OCI-LY1 (cell line): ENCODE measurements around the gene AGPAT3.

Experiments used
- H2AFZ ChIP-seq: fragments of 200-600 bp; sonication (generic), shearing (Covaris generic); 2 replicates; pipeline ENCODE4 v1.6.0; 2014; ENCODE audit warnings: antibody characterized with exemption, mild to moderate bottlenecking, low read length
- H3F3A ChIP-seq: fragments of 200-600 bp; sonication (generic), shearing (Covaris generic); 2 replicates; pipeline ENCODE4 v1.6.0; 2014; ENCODE audit warnings: mild to moderate bottlenecking, antibody characterized with exemption, low read length, moderate library complexity; ENCODE audit not compliant: insufficient read depth
- H3K27ac ChIP-seq: fragments of 200-600 bp; sonication (generic); 2 replicates; pipeline ENCODE4 v1.5.1; 2014; ENCODE audit warnings: low read length, mixed run types, mild to moderate bottlenecking, low read depth; ENCODE audit not compliant: poor library complexity, severe bottlenecking
- H3K27me3 ChIP-seq: fragments of 200-600 bp; sonication (generic); 2 replicates; pipeline ENCODE4 v1.6.0; 2014; ENCODE audit warnings: antibody characterized with exemption, mild to moderate bottlenecking, low read length, moderate library complexity; ENCODE audit not compliant: insufficient read depth
- H3K36me3 ChIP-seq: fragments of 200-600 bp; sonication (generic); 2 replicates; pipeline ENCODE4 v1.6.1; 2014; ENCODE audit warnings: mild to moderate bottlenecking, antibody characterized with exemption, low read length, moderate library complexity, mixed read lengths; ENCODE audit not compliant: insufficient read depth
- H3K4me1 ChIP-seq: fragments of 200-600 bp; sonication (generic); 2 replicates; pipeline ENCODE4 v1.5.1; 2014; ENCODE audit warnings: mild to moderate bottlenecking, low read length, moderate library complexity; ENCODE audit not compliant: insufficient read depth, severe bottlenecking
- H3K4me2 ChIP-seq: fragments of 200-600 bp; sonication (generic), shearing (Covaris generic); 2 replicates; pipeline ENCODE4 v1.6.1; 2014; ENCODE audit warnings: low read length
- H3K4me3 ChIP-seq: fragments of 200-600 bp; sonication (generic); 2 replicates; pipeline ENCODE4 v1.5.1; 2014; ENCODE audit warnings: low read length, low read depth, mild to moderate bottlenecking, mixed read lengths; ENCODE audit not compliant: poor library complexity, severe bottlenecking
- H3K79me2 ChIP-seq: fragments of 200-600 bp; shearing (Covaris generic); 2 replicates; pipeline ENCODE4 v1.6.1; 2016; ENCODE audit warnings: mixed run types, low read length, mixed read lengths; ENCODE audit not compliant: insufficient read depth
- H3K9ac ChIP-seq: fragments of 200-600 bp; sonication (generic), shearing (Covaris generic); 2 replicates; pipeline ENCODE4 v1.6.1; 2014; ENCODE audit warnings: mild to moderate bottlenecking, low read length, mixed read lengths
- H3K9me2 ChIP-seq: fragments of 200-600 bp; sonication (generic), shearing (Covaris generic); 2 replicates; pipeline ENCODE4 v1.6.1; 2014; ENCODE audit warnings: low read depth, mild to moderate bottlenecking, low read length, mixed read lengths
- H3K9me3 ChIP-seq: fragments of 200-600 bp; shearing (Covaris generic); 2 replicates; pipeline ENCODE4 v1.6.1; 2014; ENCODE audit warnings: low read length, mixed read lengths
- H4K20me1 ChIP-seq: fragments of 200-600 bp; sonication (generic), shearing (Covaris generic); 2 replicates; pipeline ENCODE4 v1.6.0; 2016; ENCODE audit warnings: mild to moderate bottlenecking, low read length; ENCODE audit not compliant: insufficient read depth
- EZH2 ChIP-seq: fragments of 200-600 bp; sonication (generic), shearing (Covaris generic); IDR thresholded peaks from 2 replicates; pipeline ENCODE4 v1.8.0; 2017; ENCODE audit warnings: borderline replicate concordance, mixed run types, mild to moderate bottlenecking, antibody characterized with exemption, low read length, moderate library complexity, mixed read lengths
- TF ChIP-seq, protein P1 (sequence below): fragments of 200-600 bp; sonication (generic), shearing (Covaris generic); IDR thresholded peaks from 2 replicates; pipeline ENCODE4 v1.5.1; 2017; ENCODE audit warnings: mild to moderate bottlenecking, antibody characterized with exemption, low read length, moderate library complexity, mixed read lengths

Gene AGPAT3

GRCh38 chr21:43969115-43969444 is 104.1 kb downstream of the AGPAT3 start:
- Histone ChIP-seq H4K20me1 (no peaks in the 10 kb centered on the region), H3K4me2 (no peak overlapping the region)
- TF ChIP-seq, protein P1, sequence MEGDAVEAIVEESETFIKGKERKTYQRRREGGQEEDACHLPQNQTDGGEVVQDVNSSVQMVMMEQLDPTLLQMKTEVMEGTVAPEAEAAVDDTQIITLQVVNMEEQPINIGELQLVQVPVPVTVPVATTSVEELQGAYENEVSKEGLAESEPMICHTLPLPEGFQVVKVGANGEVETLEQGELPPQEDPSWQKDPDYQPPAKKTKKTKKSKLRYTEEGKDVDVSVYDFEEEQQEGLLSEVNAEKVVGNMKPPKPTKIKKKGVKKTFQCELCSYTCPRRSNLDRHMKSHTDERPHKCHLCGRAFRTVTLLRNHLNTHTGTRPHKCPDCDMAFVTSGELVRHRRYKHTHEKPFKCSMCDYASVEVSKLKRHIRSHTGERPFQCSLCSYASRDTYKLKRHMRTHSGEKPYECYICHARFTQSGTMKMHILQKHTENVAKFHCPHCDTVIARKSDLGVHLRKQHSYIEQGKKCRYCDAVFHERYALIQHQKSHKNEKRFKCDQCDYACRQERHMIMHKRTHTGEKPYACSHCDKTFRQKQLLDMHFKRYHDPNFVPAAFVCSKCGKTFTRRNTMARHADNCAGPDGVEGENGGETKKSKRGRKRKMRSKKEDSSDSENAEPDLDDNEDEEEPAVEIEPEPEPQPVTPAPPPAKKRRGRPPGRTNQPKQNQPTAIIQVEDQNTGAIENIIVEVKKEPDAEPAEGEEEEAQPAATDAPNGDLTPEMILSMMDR, result no peak
- no peak for TF ChIP-seq EZH2

DNA sequence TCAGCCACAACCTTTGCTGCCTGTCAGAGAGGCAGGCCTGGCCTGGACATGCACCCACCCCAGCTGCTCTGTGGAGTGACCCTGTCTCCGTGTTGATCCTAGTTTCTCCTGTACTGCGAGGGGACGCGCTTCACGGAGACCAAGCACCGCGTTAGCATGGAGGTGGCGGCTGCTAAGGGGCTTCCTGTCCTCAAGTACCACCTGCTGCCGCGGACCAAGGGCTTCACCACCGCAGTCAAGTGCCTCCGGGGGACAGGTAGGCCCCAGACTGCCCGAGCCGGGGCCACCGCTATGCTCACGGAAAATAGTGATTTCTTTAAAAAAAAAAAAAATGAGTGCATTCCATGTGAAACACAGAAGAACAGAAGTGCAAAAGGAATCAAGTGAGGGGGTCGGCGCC is 105.5 kb downstream of the AGPAT3 start:
- no peak for TF ChIP-seq EZH2
- TF ChIP-seq, protein P1, result no peak
- H3K4me3 ChIP-seq, result no peak overlapping the region
- peaks cover 18% of the 10 kb centered on the region; the same call in 1 of the 2 replicates for H3K36me3 ChIP-seq
- no peak overlapping the region for H3K4me2 ChIP-seq
- no peaks in the 10 kb centered on the region for H3K9me2 ChIP-seq
- H3K79me2 ChIP-seq, result no peaks in the 10 kb centered on the region
- no peaks in the 10 kb centered on the region for H3F3A ChIP-seq
- peaks cover 7% of the 10 kb centered on the region for H3K4me1 ChIP-seq
- no peak overlapping the region for H2AFZ ChIP-seq
- H3K9ac ChIP-seq, result no peak overlapping the region
- no peaks in the 10 kb centered on the region for H4K20me1 ChIP-seq
- no peak overlapping the region for H3K27ac ChIP-seq
- no peaks in the 10 kb centered on the region for H3K27me3 ChIP-seq
- H3K9me3 ChIP-seq, result no peaks in the 10 kb centered on the region

More at GRCh38 chr21:43969115-43969444, 104.1 kb downstream of the AGPAT3 start:
- Histone ChIP-seq H3K9ac (no peak overlapping the region), H3K27me3 (no peaks in the 10 kb centered on the region), H3K79me2 (no peaks in the 10 kb centered on the region), H3K27ac (no peak overlapping the region), H3K36me3 (peaks cover 18% of the 10 kb centered on the region; the same call in 1 of the 2 replicates), H3K4me1 (no peaks in the 10 kb centered on the region), H3K4me3 (no peak overlapping the region), H2AFZ (no peak overlapping the region), H3F3A (no peaks in the 10 kb centered on the region), H3K9me3 (no peaks in the 10 kb centered on the region), H3K9me2 (no peaks in the 10 kb centered on the region)

DNA sequence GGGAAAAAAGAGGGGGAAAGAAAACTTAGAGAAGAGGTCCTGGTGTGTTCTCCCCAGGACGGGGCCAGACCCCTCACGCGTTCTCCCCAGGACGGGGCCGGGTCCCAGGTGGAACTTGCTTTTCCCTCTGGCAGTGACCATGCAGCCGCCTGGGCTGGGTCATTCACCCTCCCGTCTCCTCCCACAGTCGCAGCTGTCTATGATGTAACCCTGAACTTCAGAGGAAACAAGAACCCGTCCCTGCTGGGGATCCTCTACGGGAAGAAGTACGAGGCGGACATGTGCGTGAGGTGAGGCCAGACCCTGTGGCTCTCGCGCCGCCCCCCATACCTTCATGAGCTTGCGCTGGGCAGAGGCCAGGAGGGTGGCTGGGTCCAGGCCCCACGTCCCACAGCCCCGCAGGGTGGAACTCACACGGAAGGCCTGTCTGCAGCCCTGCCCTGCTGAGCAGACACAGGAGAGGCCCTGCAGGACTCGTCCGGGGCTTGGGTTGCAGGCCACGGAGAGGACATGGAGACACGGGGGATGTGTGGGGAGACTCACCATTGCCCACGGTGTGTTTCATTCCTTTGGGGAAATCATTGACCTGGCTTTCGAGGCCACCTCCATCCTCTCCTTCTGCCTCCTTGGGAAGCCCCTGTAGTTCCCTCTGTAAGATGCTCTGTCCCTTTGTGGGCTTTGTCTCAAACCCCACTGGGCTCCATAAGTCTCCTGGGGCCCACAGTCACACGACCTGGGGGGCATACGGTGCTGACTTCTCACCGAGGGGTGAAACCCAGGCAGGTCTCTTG is 106.4 kb downstream of the AGPAT3 start:
- Histone ChIP-seq H3K79me2 (no peaks in the 10 kb centered on the region), H4K20me1 (no peaks in the 10 kb centered on the region), H3K9me3 (no peaks in the 10 kb centered on the region), H3K9ac (no peak overlapping the region), H3K4me2 (no peak overlapping the region), H3K9me2 (no peaks in the 10 kb centered on the region), H3K36me3 (peaks cover 18% of the 10 kb centered on the region; the same call in 1 of the 2 replicates), H3F3A (no peaks in the 10 kb centered on the region), H3K4me3 (no peak overlapping the region), H3K27ac (no peak overlapping the region), H3K27me3 (no peaks in the 10 kb centered on the region), H2AFZ (no peak overlapping the region), H3K4me1 (peaks cover 7% of the 10 kb centered on the region)
- TF ChIP-seq EZH2, result no peak
- TF ChIP-seq, protein P1, result no peak
